NT2/D1 (cell line): Measurements from ENCODE around the gene MYLK.
"Not testable (repeated sequence)": the region's sequence is repeated elsewhere in the genome, so short reads cannot be mapped to it uniquely, and the experiment has no call there.

Source experiments
- SUZ12 ChIP-seq: IDR thresholded peaks from 2 replicates; pipeline ENCODE4 v1.6.1; 2011; ENCODE audit not compliant: insufficient read length, insufficient read depth; ENCODE audit errors: extremely low read depth
- ZNF274 ChIP-seq: IDR thresholded peaks from 2 replicates; pipeline ENCODE4 v1.6.1; 2011; ENCODE audit warnings: mild to moderate bottlenecking, low read depth, low read length

GRCh38 chr3:123890162-123890561, 6.0 kb upstream of the MYLK start:
- not testable (repeated sequence) for TF ChIP-seq ZNF274, SUZ12
